Kidney (tissue), 14 donors: ENCODE measurements around the gene GPR55. TPM values are rescaled to one million over a fixed set of nuclear protein-coding genes. Genes with fewer than 3 reads are reported as not detected.
A peak's percentile ranks its signal among the peaks of the same experiment; 100 is the strongest.

Source experiments
- DNase-seq, 5 donors: peaks; one replicate each; pipeline ENCODE4 v3.0.0-alpha.2; 2013 to 2020
- FAIRE-seq: peaks from 2 replicates; lab custom pipeline; 2012; peaks lifted over from hg19 to GRCh38; lab: Jason Lieb, UNC
- H3K27ac ChIP-seq, 2 donors: one replicate each; pipeline ENCODE4 v1.7.0; 2013; ENCODE audit warnings: low read depth in 2 of 2, low read length in 2 of 2, inconsistent platforms in 1 of 2
- H3K27me3 ChIP-seq: one replicate; pipeline ENCODE4 v1.7.1; 2013; ENCODE audit warnings: low read length, inconsistent platforms; ENCODE audit not compliant: control insufficient read depth, insufficient read depth
- H3K36me3 ChIP-seq, 3 donors: one replicate each; pipeline versions ENCODE4 v1.7.0 to v1.7.1; 2013; ENCODE audit warnings: low read length in 3 of 3, control low read depth in 1 of 3, inconsistent platforms in 1 of 3; ENCODE audit not compliant: insufficient read depth in 3 of 3, control insufficient read depth in 2 of 3
- H3K4me1 ChIP-seq, 3 donors: one replicate each; pipeline versions ENCODE4 v1.7.0 to v1.7.1; 2013; ENCODE audit warnings: low read length in 3 of 3, inconsistent platforms in 1 of 3, low read depth in 1 of 3; ENCODE audit not compliant: control insufficient read depth in 2 of 3, insufficient read depth in 2 of 3
- H3K4me3 ChIP-seq, 3 donors: one replicate each; pipeline versions ENCODE4 v1.7.0 to v1.8.1; 2013; ENCODE audit warnings: low read length in 3 of 3, control low read depth in 1 of 3, inconsistent platforms in 1 of 3
- H3K9ac ChIP-seq, 3 donors: one replicate each; pipeline versions ENCODE4 v1.7.0 to v1.7.1; 2013; ENCODE audit warnings: low read length in 3 of 3, control low read depth in 1 of 3, inconsistent platforms in 1 of 3
- H3K9me3 ChIP-seq, 3 donors: one replicate each; pipeline versions ENCODE4 v1.7.0 to v1.7.1; 2013; ENCODE audit warnings: low read length in 3 of 3, control low read depth in 1 of 3, inconsistent platforms in 1 of 3; ENCODE audit not compliant: control insufficient read depth in 2 of 3, insufficient read depth in 1 of 3
- CTCF ChIP-seq: IDR thresholded peaks from 3 replicates; pipeline ENCODE4 v1.5.1; 2012; ENCODE audit warnings: mild to moderate bottlenecking, moderate library complexity, borderline replicate concordance; ENCODE audit not compliant: insufficient read depth; ENCODE audit errors: extremely low read depth
- intact Hi-C: fragments of 100-400 bp; cut with DNase I; formaldehyde crosslinking; loops from one replicate; pipeline ENCODE4 v1.11.1; 2022
- polyA plus RNA-seq: library from polyadenylated mRNA; stranded (reverse); fragments of 350-450 nt; fragmentation: Illumina TruSeq; extraction: RNeasy Lipid Tissue Mini Kit (QIAGEN cat#74804); gene quantifications from one replicate; pipeline ENCODE4 v1.2.3, GENCODE V29; 2014; ENCODE audit warnings: low read depth, low replicate concordance; ENCODE audit not compliant: insufficient read depth
- total RNA-seq: library from RNA; stranded (reverse); fragmentation: NEBNext Ultra II Directional; extraction: Animal tissue kit (Norgen Biotek cat#: 25700); gene quantifications from one replicate; pipeline ENCODE4 v1.2.1, GENCODE V29; 2021
- donor health status: control.
- donor health status: control.
- donor health status: control.
- donor health status: control.
- donor health status: control.
- donor health status: DM: yes; HTN: yes; CAD: no.
- donor health status: Normal renal cell carcinoma (clear cell type).

GPR55 gene
- total and polyA plus RNA-seq, 2 donors from 2014 or later = 0.69 TPM; not detected in 1

DNA sequence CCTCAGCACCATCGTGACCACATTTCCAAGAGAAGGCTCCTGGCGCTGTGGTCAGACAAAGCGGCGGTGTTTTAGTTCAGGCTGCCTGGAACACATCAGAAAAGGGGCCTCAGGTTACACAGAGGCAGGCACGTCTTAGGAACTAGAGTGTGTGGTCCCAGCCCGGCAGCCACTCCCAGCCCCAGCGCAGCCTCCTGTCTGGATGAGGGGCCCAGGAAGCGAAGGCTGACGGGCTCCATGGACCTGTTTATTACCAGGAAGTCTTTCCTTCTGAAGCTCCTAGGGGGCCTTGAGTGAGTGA is 10.0 kb upstream of the GPR55 start:
- no peaks in the 10 kb centered on the region for H3K9me3 ChIP-seq
- TF ChIP-seq CTCF = no peak
- intact Hi-C loops = no loop called here
- H3K36me3 ChIP-seq = no peaks in the 10 kb centered on the region
- FAIRE-seq = no peak
- no peak overlapping the region for H3K27ac ChIP-seq
- H3K4me3 ChIP-seq = no peak overlapping the region
- H3K4me1 ChIP-seq = peaks cover 0 to 3% (median 0%) of the 10 kb centered on the region in 3 donors
- no peak overlapping the region for H3K9ac ChIP-seq
- H3K27me3 ChIP-seq = no peaks in the 10 kb centered on the region
- peak in 4 of 5 donors; percentile 35 to 48 (median 46) for DNase-seq

- DNase-seq = peak in 1 of 5 donors; percentile 33
- no peak for TF ChIP-seq CTCF
- FAIRE-seq = no peak
- Histone ChIP-seq H3K4me3 (no peak overlapping the region), H3K4me1 (peaks cover 0 to 3% (median 0%) of the 10 kb centered on the region in 3 donors), H3K9ac (no peak overlapping the region), H3K36me3 (no peaks in the 10 kb centered on the region), H3K9me3 (no peaks in the 10 kb centered on the region), H3K27ac (no peak overlapping the region), H3K27me3 (no peaks in the 10 kb centered on the region)
- intact Hi-C loops = no loop called here
These were observed 9.4 kb upstream of the GPR55 start for GRCh38 chr2:230934231-230935129.

DNA sequence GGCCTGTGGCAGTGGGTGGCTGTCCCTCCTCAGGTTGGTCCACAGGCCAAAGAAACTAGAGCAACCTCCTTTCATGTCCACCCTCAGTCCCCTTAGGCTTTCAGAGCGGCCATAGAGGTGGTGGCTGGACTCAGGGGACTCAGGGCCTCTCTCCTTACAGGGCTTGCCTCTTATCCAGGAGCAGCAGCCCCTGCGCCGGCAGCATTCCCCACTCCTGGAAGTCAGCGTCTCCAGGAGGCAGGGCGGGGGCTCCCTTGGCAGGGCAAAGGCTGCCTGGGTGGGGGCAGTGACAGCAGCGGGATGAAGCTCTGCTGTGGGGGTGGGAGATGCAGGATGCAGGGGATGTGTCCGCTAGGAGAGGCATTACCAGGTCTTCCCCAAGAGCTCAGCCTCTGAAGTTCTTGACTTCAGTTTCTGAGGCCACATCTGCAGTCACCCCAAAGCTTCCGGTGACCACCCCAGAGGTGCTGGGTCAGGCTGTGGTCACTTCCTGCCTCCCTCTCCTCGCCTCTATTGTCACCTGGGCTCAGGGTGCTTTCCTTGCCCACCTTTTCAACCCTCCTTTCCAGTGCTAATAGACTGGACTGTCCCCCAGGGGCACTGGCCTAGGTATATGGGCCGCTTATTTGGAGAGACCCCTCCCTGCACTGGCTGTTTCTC is 8.6 kb upstream of the GPR55 start:
- no peaks in the 10 kb centered on the region for H3K36me3 ChIP-seq
- H3K4me1 ChIP-seq = peaks cover 0 to 3% (median 0%) of the 10 kb centered on the region in 3 donors
- no peak overlapping the region for H3K9ac ChIP-seq
- no peak for TF ChIP-seq CTCF
- no peak overlapping the region for H3K27ac ChIP-seq
- no peak for FAIRE-seq
- peak in 2 of 5 donors; percentile 10 to 23 for DNase-seq
- H3K9me3 ChIP-seq = no peaks in the 10 kb centered on the region
- no peaks in the 10 kb centered on the region for H3K27me3 ChIP-seq
- intact Hi-C loops = no loop called here
- no peak overlapping the region for H3K4me3 ChIP-seq
